ENCODE results near the gene PBX2.
"Not testable (repeated sequence)": the region's sequence is repeated elsewhere in the genome, so short reads cannot be mapped to it uniquely, and the experiment has no call there.

The PBX2 gene

GRCh38 chr6:32190054-32190851, at the start of gene PBX2:
Gene PBX2 (minus strand): TSS chr6:32190202. CDS start chr6:32189915, 287 bp downstream.
- peak; percentile 86 for DNase-seq (ENCODE audit: low spot score)

GRCh38 chr6:32239462-32239861, 49.5 kb upstream of the PBX2 start:
- DNase-seq (ENCODE audit: low spot score), result no peak

DNA sequence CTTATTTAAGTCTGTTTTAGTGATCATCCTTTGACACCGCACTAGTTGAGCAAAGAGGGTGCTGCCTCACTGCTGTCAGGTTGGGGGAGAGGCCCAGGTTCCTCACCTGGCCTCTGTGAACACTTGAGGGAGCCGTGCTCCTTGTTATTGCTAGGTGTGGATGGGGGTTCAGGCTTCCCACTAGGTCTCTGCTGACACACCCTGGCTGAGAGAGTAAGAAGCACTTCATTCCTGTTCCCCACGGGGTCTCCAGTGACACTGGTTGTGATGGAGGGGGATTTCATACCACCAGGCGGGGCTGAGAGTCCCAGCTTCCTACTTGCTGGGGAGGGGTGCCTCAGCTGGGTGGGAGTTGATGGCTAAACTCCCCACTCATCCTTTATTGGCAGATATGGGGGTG, 44.9 kb upstream of the PBX2 start:
- peak; percentile 27 for DNase-seq (ENCODE audit: low spot score)

GRCh38 chr6:32226434-32226833, 36.4 kb upstream of the PBX2 start:
- DNase-seq (ENCODE audit: low spot score), result no peak

DNA sequence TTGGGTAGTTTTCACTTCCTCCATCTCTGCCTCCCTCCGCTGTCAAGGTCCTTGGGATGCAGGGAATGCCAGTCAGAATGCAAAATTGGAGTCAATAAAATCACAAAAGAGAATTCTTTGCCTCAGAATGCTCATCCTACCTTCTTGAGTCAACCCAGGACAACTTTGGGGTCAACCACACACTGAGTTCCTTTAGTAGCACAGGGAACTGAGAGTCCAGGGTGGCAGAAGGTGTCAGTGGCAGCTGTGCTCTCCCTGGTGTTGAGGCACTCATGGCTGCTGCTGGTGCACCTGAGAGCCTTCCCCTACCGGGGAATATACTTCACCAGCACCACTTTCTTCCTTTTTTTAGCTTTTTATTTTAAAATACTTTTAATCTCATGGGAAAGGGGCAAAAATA, 34.7 kb upstream of the PBX2 start:
- peak; percentile 22 for DNase-seq (ENCODE audit: low spot score)

- no peak for DNase-seq (ENCODE audit: low spot score)
Observed at GRCh38 chr6:32223258-32224235, 33.5 kb upstream of the PBX2 start, which contains the start of gene NOTCH4. Gene NOTCH4 (minus strand): TSS chr6:32224067. CDS start chr6:32223928, 139 bp downstream.

GRCh38 chr6:32222333-32223230, 32.6 kb upstream of the PBX2 start:
- DNase-seq (ENCODE audit: low spot score), result no peak

GRCh38 chr6:32220021-32220420, 30.0 kb upstream of the PBX2 start:
- no peak for DNase-seq (ENCODE audit: low spot score)

GRCh38 chr6:32218167-32218566, 28.2 kb upstream of the PBX2 start:
- DNase-seq (ENCODE audit: low spot score), result no peak

DNA sequence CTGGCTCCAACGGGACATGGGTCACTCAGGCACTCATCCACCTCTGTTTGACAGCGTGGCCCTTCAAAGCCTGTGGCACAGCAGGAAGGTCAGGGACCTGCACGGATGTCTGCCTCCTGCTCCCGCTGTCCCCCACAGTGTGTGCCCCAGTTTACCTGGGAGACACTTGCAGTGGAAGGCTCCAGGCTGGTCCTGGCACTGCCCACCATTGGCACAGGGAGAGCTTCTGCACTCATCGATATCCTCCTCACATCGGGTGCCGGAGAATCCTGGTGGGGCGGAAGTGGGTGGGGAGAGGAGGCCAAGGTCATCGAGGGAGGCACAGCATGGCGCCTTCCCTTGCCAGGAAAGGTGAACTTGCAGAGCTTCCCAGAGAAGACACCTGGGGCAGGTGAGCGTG, 27.0 kb upstream of the PBX2 start:
- DNase-seq (ENCODE audit: low spot score), result no peak

DNA sequence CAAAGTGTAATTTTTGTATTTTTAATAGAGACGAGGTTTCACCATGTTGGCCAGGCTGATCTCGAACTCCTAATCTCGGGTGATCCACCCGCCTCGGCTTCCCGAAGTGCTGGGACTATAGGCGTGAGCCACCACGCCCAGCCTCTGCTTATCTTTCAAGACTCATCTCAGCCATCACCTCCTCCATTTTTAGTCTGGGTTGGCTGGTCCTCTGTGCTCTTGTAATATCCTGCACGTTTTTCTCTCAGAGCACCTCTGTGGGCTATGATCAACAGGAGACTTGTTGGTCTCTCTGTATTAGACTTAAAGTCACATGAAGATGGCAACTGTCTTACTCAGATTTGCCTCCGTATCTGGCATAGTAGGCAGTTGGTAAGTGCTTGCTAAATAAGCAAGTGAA, 26.3 kb upstream of the PBX2 start:
- no peak for DNase-seq (ENCODE audit: low spot score)

DNA sequence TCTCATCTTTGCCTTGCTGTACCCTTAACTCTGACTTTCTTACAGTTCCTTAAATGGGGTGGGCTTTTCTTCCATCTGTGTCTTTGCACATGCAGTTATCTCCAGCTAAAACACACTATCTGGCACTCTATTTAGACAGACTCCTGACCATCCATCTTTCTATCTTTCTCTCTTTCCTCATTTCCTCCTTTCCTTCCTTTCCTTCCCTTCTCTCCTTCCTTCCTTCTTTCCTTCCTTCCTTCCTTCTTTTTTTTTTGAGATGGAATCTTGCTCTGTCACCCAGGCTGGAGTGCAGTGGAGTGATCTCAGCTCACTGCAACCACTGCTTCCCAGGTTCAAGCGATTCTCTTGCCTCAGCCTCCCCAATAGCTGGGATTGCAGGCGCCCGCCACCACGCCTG, 25.6 kb upstream of the PBX2 start:
- DNase-seq (ENCODE audit: low spot score), result no peak

GRCh38 chr6:32214126-32214525, 24.1 kb upstream of the PBX2 start:
- no peak for DNase-seq (ENCODE audit: low spot score)

DNA sequence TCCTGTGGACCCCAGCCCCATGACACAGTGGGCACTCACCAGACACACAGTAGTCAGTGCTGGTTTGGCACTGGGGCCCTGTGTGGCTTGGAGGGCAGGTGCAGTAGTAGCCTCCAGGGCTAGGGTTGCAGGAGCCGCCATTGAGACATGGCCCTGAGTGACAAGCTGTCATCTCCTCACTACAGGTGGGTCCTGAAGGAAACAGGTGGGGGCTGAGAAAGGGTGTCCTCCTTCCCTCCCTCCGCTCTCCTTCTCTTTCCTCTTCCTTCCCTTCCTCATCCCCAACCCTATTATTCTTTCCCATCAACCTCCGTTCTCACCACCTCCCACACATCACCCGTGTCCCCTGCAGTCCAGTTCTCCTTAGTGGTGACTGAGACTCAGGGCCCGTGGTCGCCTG, 23.6 kb upstream of the PBX2 start:
- DNase-seq (ENCODE audit: low spot score), result no peak

DNA sequence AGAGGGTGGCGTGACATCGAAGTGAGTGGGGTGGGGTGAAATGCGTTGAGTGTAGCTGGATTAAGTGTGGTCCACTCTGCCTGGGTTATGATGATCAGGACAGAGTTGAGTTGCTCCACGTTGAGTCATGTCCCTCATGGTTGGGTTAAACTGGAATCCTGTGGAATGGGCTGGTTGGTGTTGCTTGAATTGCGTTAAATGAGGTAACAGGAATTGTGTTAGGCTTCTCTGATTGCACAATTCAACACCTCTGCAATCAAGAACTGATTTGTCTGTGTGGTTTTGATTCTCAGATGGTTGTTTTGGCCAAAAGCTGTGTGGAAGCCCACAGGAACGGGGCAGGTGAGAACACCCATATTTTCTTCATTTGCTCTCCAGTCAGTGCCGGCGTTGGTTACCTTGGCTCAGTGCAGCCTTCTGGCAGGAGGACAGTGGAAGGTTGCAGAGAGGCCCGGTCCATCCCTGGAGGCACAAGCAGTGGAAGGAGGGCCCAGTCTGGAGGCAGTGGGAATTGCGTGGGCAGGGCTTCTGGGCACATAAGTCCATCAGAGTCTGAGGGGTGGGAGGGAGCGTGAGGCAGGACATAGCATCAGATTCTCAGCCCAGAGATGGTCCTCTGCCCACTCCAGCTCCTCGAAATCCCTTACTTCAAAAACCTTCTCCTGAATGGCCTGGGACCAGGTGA, 22.2 kb upstream of the PBX2 start:
- DNase-seq (ENCODE audit: low spot score), result no peak

- not testable (repeated sequence) for DNase-seq (ENCODE audit: low spot score)
Observed at GRCh38 chr6:32211432-32211831, 21.4 kb upstream of the PBX2 start.

DNA sequence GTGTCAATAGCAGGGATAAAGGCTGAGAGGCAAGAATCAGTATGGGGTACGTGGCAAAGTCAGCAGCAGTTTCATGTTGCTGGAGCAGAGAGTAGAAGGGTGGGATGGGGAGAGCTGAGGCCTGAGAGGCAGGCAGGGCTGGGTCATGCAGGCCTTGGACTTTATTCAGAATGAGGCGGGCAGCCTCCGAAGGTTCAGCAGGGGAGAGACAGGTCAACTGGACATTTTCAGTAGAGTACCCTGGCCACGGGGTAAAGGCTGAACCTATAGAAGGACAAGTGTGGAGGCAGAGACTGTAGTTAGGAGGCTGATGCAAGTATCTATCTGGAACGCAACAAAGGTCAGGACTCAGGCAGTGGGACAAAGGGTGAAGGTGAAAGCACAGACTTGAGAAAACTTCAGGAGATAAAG, 20.2 kb upstream of the PBX2 start:
- no peak for DNase-seq (ENCODE audit: low spot score)

- no peak for DNase-seq (ENCODE audit: low spot score)
Observed at GRCh38 chr6:32208996-32209395, 19.0 kb upstream of the PBX2 start.

- no peak for DNase-seq (ENCODE audit: low spot score)
Observed at GRCh38 chr6:32204268-32204715, 14.3 kb upstream of the PBX2 start.

DNA sequence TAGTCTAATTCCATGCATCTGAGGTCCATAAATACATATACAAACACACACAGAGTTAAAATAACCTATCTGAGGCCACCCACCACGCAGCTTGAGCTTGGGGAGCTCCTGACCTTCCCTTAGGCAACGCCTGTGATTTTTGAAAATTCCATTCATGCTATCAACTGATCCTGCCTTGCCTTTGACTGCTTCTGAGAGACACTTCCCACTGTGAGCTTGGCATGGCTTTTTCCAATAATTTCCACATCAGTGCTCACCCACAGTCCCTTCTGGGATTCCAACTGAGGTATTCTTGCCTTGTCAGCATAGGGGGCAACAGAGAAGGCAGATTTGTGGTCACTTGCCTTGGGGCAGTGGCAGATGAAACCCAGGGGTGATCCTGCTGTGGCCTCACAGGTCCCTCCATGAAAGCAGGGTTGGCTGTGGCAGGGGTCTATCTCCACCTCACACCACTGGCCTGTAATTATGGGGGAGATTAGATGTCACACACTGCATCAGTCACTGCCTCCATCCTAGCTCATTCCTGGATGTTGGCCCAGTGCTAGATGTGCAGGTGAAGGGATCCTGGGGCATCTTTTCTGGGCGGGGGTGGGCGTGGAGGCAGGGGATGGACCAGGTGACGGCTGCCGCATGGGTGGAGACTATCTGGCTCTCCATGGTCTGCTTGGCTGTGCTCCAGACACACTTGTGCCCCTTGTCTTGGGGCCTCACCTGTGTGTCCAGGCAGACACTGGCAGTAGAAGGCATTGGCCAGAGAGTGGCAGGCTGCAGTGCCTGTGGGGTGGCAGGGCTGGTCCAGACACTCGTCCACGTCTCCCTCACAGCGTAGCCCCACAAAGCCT, 13.6 kb upstream of the PBX2 start:
- DNase-seq (ENCODE audit: low spot score), result no peak
